Measurements from ENCODE around the gene MRPL10.

DNA sequence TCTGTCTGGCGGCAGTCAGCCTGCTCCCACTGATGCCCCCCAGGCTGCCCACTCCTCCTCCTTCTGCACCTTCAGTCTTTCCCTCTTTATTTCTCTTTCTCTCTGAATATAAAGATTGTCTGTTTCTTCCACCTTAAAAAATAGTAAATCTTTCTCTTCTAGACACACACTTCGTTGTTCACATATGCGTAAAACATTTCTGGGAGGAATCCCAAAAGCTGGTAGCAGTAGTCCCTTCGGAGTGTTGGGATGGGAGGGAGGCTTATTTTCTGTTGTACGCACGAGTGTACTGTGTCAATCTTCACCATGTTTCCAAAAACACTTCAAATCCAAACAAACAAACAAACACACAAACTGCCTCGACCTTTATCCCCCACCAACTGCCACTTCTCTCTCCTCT, 19.6 kb downstream of the MRPL10 start:
- TF ChIP-seq, protein P1, sequence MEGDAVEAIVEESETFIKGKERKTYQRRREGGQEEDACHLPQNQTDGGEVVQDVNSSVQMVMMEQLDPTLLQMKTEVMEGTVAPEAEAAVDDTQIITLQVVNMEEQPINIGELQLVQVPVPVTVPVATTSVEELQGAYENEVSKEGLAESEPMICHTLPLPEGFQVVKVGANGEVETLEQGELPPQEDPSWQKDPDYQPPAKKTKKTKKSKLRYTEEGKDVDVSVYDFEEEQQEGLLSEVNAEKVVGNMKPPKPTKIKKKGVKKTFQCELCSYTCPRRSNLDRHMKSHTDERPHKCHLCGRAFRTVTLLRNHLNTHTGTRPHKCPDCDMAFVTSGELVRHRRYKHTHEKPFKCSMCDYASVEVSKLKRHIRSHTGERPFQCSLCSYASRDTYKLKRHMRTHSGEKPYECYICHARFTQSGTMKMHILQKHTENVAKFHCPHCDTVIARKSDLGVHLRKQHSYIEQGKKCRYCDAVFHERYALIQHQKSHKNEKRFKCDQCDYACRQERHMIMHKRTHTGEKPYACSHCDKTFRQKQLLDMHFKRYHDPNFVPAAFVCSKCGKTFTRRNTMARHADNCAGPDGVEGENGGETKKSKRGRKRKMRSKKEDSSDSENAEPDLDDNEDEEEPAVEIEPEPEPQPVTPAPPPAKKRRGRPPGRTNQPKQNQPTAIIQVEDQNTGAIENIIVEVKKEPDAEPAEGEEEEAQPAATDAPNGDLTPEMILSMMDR (conservative IDR thresholded peaks at IDR 0.05; ENCODE audit: low read length): no peak
- TF ChIP-seq EZH2phosphoT487 (IDR thresholded peaks at IDR 0.05; ENCODE audit: borderline replicate concordance): no peak

Measured in Loucy (cell line).